GM19023 (cell line): ENCODE measurements around the gene CFAP74.

ENCODE experiments used
- ATAC-seq: cut with Tn5 transposase; IDR thresholded peaks from one replicate; pipeline ENCODE4 v1.9.1; 2021; ENCODE audit warnings: mild to moderate bottlenecking, moderate library complexity; ENCODE audit not compliant: unreplicated experiment

Gene CFAP74

DNA sequence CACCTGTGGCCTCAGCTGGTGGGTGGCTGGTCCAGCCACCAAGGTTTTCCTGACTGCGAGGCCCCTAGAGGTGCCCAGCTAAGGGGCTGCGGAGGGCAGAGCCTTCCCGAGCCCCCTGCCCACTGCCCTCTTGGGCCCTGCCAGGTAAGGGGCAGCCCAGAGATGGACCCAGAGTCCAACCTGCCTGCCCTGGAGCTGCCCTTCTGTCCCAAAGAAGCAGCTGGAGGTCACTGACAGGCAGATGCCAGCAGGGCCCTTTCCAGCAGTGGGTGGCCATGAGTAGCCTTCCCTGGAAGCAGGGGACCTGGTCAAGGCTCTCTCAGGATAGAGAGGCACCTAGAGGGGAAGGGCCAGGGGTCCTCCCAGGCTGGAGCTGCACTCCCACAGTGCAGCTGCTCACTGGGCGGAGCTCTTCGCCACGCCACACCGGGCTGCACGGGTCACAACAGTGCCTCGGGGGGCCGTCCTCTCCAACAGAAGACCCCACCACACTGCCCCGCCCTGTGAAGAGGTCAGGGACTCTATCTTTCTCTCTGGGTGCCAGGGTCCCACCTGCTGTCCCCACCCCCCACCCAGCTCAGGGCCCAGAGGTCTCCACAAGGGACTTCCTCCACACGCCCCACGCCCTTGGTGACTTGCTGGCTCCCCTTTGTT, 101.8 kb downstream of the CFAP74 start:
- no peak for ATAC-seq

DNA sequence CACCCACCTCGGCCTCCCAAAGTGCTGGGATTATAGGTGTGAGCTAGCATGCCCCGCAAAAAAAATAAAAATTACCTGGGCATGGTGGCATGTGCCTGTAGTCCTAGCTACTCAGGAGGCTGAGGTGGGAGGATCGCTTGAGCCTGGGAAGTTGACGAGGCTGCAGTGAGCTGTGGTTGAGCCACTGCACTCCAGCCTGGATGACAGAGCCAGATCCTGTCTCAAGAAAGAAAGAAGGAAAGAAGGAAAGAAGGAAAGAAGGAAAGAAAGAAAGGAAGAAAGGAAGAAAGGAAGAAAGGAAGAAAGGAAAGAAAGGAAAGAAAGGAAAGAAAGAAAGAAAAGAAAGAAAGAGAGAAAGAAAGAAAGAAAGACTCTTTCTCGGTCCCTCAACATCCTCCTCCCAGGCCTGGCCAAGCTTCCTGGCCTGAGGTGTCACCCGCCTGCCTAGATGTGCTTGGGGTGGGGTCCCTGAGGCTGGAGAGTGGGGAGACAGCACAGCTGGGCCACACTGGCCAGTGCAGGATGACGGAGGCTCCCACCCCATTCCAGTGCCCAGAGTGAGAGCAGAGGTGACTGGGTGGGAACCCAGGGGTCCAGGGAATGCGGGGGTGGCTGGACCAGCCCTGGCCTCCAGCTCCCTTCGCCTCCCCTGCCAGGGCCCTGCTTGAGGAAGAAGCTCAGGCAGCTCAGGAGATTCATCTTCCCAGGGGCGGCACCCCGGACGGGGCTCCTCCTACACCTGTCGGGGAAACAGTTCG, 102.5 kb downstream of the CFAP74 start:
- no peak for ATAC-seq

DNA sequence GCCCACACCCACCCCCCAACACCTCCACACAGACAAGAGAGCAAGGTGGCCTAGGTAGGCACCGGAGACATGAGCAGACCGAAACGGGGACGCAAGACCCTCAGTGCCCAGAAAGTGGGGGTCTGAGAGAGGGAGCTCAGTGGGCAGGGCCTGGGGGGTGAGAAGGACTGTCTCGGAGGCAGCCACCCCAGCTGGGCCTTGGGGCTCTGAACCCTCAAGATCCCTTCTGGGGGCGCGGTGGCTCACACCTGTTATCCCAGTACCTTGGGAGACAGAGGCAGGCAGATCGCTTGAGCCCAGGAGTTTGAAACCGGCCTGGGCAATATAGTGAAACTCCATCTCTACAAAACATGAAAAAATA, 103.6 kb downstream of the CFAP74 start:
- no peak for ATAC-seq

DNA sequence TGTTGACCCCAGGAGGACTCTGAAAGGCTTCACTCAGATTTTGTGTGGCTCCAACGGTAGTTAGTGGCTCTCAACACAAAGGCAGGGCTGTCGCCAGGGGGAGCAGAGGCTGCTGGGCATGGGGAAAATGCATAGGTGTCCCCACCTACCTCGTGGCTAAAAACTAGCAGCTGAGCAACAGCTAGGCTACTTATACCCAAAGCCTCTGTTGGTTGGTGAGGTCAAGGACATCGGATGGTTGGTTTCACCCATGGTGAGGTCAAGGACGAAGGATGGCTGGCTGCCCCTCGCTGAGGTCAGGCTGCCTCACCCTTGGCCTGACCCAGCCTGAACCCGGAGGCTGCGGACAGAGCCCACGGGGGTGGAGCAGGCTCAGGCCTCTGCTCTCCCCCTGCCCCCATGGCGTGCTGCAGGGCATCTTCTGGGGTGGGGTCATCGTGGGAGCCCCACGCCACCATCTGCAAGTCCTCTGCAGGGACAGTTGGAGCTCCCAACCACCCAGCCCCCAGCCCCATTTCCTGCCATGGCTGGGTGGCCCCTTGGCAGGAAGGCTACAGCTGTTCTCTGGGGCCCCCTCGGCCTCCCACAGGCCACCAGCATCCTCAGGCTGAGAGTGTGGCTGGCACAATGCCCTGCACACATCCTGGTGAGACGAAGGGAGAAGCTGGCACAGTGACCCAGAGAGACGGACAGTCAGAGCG, 104.2 kb downstream of the CFAP74 start:
- no peak for ATAC-seq

DNA sequence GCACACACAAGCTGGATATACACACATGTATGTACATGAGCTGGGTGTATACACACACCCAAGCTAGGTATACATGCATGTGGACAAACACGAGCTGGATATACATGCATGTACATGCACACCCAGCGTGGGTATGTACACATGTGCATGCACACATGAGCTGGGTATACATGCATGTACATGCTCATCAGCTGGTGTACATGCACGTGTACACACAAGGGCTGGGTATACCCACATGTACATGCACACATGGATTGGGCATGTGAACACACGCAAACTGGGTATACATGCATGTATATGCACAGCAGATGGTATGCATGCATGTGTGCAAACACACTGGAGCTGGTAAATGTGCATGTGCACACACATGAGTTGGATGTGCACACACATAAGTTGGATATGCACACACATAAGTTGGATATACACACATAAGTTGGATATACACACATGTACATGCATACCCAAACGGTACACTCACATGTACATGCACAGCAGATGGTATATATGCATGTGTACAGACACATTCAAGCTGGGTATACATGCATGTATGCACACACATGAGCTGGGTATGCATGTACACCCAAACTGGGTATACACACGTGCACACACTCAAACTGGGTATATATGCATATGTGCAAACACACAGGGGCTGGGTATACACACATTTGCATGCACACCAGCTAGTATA, 105.2 kb downstream of the CFAP74 start:
- ATAC-seq, result no peak

DNA sequence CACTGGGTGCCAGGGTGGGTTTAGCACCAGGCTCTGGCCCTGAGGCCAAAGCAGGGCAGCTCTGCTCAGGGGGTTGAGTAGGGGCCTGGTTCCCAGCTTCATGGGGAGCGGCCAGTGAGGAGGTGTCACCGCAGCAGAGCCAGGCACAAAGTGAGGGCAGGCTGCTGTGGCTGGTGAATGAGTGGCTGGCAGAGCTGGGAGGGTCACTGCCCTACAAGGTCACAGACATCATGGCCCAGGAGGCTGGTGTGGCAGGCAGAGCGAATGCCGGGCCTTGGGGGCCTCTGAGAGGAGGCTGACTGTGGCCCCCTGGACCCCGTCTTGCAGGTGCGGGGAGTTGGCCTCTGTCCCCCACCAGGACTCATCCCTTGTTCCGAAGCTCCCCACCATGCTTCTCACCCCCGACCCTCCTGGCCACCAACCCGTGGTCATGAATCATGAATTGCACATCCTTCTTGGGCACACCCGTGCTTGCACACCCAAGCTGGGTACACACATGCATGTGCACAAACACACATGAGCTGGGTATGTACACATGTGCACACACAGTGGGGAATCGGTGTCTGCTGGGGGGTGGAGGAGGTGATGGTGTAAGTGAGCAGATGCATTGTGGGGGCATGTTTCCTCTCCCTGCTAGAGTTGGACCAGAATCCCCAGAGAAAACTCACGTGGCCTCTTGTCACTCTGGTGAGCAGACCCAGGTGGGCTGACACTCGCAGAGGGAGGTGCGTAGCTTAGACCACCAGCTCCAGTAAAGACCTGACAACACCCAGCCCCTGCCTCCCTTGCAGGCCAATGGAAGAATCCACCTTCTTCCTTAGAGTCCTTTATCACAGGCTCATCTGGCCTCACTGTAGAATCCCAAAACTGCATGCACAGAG, 107.9 kb downstream of the CFAP74 start:
- no peak for ATAC-seq

DNA sequence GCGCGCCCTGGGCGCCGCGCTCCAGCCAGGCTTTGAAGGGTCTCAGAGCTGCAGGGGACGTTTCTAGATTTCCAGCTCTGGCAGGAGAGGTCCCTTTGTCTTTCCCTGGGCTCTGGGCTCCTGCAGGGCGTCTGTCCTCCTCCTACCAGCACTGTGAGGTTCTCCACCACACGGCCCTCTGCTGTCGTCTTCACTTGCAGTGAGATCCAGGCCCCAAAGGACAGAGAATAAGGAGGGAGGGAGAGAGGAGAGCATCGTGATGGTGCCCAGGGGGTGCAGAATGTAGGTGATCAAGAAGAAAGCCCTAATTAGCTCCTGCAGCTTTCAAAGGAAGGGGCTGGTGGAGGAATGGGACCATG, 108.5 kb downstream of the CFAP74 start:
- ATAC-seq, result no peak

DNA sequence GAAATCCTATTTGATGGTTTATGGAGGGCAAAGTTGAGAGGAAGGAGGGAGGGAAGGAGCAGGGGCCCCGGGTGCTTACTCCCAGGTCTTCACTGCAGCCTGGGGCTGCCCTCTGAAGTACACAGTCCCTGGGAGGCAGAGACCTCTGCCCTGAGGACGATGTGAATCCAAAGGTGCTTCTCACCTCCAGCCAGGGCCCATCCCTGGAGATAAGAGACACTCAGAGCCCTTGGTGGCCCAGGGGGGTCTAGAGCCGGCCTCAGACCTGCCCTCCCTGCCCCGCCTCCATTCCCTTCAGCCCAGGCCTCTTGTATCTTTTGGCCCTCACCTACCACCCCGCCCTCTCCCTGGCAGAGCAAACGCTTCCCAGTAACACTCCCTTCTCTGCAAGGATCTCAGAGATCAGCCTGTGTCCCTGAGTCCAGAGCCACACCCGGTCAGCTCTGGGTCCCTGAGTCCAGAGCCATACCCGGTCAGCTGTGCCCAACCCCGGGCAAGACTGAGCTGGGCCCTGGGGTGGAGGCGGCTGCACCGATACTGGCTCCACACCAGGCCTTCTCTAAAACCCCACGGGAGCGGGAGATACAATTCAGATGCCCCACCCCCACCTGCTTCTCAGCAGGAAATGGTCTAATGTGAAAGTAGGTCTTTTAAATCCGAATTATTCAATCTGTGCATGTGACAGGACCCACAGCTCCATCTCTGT, 109.1 kb downstream of the CFAP74 start:
- no peak for ATAC-seq

DNA sequence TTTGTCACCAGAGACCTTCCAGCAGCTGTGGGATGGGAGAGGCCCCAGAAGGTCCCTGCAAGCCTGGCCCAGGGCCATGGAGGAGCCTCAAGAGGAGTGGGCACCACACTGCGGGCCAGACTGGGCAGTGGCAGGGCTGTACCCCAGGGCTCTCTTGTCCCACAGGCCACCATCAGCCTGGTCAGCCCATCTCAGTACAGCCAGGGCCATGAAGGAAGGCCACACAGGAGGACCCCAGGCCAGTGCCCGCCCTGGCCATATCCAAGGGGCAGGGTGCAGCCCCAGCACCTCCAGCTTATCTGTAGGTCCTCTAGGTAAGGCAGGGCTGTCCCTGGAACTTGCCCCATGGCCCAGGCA, 109.6 kb downstream of the CFAP74 start:
- ATAC-seq, result no peak

DNA sequence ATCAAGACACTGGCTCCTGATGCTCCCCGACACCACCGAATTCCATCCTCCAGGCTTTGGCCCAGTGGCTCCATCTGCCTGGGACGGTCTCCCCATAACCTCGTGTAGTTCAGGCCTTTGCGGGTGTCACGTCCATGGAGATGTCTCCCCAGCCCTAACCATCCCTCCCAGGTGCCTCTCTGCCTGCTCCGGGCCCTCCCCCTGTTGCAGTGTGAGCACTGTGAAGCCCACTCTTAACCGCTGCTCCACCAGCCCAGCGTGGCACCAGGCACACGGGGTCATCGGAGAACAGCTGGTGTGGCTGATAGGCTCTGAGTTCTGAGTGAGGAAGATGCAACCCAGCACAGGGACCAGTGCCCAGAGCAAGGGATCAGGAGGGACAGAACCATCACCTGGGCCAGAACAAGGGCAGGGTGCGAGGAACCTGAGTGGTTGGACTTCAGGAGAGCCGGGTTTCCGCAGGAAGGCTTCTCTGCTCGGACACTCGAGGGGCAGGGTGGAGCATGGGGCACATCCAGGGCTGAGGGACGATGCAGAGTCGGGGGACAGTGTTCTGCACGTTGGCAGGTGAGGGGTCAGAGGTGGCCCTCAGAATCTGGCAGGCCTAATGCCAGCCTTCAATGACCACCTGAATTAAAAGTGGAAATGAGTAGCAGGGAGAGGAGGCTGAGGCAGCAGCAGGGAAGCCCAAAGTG, 110.1 kb downstream of the CFAP74 start:
- ATAC-seq, result no peak

DNA sequence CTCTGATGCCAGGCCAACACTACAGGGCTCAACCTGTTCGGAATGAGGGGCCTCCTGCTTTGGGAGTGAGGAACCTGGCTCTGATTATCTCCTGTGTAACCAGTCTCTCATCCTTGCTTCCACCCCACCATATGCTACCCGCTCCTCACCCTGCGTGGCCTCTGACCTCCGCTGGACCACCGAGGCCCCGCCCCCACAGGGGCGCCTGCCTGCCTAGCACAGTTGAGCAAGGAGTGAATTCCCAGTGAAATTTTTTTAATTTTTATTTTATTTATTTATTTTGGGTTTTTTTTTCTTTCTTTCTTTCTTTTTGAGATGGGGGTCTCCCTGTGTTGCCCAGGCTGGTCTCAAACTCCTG, 110.8 kb downstream of the CFAP74 start:
- no peak for ATAC-seq

DNA sequence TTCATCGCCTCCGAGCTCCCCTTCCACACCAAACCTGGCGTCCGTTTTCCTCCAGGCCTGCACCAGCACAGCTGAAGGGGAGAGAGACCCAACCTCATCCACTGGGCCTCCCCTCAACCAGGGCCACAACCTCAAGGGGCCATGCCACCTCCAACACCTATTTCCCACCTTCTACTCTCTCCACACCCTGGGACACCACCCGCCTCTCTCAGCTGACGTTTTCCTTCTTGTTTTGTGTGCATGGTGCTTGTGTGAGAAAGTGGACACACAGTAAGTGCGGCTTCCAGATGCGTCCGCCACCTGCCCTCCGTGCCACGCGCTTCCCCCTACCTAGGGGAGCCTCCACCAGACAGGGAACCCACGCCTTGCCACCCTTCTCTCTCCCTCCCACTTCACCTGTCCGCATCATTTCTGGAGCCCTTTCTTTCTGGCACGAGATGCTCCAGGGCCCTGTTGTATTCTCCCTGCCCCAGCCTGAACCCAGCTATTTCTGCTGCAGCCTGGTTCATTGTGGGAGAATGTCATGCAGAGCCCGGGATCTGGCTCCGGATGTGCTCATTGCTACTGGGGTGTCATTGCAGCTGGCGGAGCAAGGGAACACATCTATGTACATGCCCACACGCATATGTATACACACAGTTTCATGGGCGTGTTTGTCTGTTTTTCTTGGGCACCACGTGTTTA, 111.4 kb downstream of the CFAP74 start:
- ATAC-seq, result no peak

DNA sequence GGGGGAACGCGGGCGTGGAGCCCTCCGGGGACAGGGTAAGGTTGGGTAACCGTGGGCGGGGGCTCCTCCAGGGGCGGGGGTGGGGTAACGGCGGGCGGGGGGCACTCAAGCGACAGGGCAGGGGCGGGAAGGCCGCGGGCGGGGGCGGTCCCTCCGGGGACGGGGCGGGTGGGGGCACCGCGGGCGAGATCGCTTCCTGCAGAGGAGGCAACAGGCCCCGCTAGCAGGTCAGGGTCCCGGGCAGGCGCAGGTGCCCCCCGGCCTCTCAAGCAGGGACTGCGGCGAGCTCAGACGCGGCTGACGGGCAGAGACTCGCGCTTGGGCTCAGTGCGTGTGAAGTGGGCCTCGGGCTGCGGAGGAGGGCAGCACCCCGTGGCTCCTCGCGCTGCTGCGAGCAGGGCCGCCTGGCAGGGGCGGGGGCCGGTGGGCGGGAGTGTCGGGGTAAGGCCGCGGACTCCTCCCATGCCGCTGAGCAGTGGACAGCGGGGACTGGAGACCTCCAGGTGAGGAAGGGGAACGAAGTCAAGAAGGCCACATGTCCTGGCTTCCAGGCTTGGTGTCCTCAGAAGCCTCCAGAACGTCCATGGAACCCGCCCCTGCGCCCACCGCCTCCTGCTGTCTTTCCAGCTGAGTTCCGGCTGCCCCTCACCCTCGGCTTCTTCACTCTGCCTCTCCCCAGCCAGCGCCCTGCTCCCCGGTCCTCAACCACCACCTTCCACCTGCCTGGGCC, 112.1 kb downstream of the CFAP74 start:
- no peak for ATAC-seq

DNA sequence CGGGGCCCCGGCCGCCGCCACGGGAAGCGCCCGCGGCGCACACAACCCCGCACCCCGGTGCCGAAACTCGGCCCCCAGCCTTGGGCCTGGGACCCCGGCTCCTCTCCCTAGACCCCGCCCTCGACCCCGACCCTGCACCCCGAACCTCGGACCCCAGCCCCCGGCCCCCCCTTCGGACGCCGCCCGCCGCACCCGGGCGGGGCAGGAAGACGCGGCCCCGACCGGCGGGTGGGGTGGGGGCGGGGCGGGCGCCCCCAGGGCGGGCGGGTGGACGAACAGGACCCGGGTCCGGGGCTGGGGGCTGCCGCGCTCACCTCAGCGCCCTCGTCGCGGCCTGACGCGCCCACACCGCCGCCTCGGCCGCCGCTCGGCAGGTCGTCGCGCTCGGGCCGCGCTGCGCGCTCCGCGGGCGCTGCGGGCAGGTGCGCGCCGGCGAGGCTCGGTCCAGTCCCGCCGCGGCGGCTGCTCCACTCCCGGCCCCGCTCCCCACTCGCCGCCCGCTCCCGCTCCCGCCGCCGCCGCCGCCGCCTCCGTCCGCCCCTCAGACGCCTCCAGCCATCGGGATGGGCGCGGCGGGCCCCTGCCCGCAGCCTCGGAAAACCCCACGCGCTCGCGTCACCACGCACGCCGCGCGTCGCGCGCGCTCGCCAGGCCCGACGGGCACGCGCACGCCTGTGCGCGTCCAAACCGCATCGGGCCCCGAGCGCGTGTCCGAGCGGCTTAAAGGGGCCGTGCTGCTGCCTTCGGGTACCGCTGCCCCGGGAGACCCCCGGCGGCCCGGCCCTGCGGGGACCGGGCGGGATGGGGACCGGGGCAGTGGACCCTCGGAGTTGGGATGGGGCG, 112.9 kb downstream of the CFAP74 start, which contains the start of gene GNB1:
GNB1 (minus strand) TSS at position 582 of the 843 bp plus-strand sequence. CDS start 65,634 bp downstream, outside the sequence.
- ATAC-seq, result peak; percentile 61

DNA sequence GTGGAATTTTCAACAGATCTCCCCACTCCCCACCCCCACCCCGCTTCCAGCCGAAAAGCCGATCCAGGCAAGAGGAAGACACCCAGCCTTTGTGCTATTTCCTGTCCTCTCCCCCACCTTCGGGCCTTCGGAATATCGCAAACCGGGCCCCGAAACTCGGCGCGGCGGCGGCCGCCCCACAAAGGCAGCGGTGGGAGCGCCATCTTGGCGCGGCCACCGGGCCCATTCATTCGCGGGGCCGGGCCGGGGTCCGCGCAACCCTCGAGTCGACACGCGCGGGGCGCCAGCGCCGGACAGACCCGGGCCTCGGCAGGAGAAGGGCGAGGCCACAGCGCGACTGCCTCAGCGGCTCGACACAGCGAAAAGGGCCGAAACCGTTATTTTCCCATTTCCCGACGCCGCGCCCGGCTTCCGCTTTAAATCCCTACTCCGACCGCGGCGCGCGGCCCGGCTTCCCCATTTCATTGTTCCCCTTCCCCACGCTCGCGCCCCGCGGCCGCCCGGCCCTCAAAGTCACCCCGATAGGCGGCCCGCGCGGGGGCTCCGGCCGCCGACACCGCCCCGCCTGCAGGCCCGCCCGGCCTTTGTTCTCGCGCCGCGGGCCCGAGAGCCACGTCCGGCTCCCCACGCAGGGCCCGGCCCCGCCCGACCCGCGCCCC, 113.6 kb downstream of the CFAP74 start:
- ATAC-seq, result peak; percentile 35

DNA sequence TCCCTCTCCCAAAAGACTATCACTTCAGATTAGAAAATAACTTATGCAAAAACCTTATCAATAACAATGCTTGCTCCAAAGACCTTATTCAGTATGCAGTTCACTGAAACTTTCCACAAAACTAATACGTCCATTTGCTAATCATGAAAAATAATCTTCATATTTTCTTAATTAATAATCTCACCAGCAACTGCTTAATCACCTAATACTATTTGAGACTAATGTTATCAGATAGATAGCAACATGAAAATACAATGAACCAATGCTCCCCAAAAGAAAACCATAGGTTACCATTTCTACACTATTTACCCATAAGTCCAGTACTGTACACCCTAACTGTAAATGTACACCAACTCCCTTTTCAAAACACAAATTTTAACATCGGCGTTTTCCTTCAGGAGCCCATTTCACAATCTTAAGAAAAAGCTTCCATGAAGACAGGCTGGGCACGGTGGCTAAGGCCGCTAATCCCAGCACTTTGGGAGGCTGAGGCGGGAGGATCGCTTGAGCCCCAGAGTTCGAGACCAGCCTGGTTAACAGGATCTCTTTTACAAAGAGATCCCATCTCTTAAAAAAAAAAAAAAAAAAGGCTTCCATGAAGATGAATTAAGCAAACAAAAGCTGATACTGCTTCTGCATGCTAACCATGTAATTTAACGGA, 114.4 kb downstream of the CFAP74 start:
- ATAC-seq, result no peak
